ENCODE data around the gene ZNF710. TPM values are rescaled to one million over a fixed set of nuclear protein-coding genes. Genes with fewer than 3 reads are reported as not detected.

The ZNF710 gene
- total and polyA plus RNA-seq, 2 donors (not counting 3 experiments of a cell fraction or from before 2014, with no cell fraction given), result 8.9 to 32.4 TPM

GRCh38 chr15:90031231-90031791 is 30.2 kb downstream of the ZNF710 start:
- no peak overlapping the region for H3K4me2 ChIP-seq (ENCODE audit: insufficient read depth, low read length)
- no peaks in the 10 kb centered on the region for H3K36me3 ChIP-seq (ENCODE audit: control insufficient read depth in 2 of 2, extremely low read depth in 1 of 2, insufficient read depth in 2 of 2, low read length in 2 of 2)
- TF ChIP-seq MYC (IDR thresholded peaks at IDR 0.05; ENCODE audit: low read depth, low read length) (no peak), GATA2 (IDR thresholded peaks at IDR 0.05; ENCODE audit: insufficient read depth, insufficient read length, low read depth, low read length) (no peak), JUN (IDR thresholded peaks at IDR 0.05; ENCODE audit: borderline replicate concordance, insufficient read depth, insufficient read length, low read depth) (no peak), POLR2A (IDR thresholded peaks at IDR 0.05; ENCODE audit: low read depth, low read length) (no peak), FOS (IDR thresholded peaks at IDR 0.05; ENCODE audit: borderline replicate concordance, insufficient read depth, low read length) (no peak), EZH2 (IDR thresholded peaks at IDR 0.05; ENCODE audit: borderline replicate concordance, low read depth, low read length, severe bottlenecking) (no peak), POLR2AphosphoS5 (IDR thresholded peaks at IDR 0.05; ENCODE audit: insufficient read depth, low read depth, low read length) (no peak)
- TF ChIP-seq, protein P1, sequence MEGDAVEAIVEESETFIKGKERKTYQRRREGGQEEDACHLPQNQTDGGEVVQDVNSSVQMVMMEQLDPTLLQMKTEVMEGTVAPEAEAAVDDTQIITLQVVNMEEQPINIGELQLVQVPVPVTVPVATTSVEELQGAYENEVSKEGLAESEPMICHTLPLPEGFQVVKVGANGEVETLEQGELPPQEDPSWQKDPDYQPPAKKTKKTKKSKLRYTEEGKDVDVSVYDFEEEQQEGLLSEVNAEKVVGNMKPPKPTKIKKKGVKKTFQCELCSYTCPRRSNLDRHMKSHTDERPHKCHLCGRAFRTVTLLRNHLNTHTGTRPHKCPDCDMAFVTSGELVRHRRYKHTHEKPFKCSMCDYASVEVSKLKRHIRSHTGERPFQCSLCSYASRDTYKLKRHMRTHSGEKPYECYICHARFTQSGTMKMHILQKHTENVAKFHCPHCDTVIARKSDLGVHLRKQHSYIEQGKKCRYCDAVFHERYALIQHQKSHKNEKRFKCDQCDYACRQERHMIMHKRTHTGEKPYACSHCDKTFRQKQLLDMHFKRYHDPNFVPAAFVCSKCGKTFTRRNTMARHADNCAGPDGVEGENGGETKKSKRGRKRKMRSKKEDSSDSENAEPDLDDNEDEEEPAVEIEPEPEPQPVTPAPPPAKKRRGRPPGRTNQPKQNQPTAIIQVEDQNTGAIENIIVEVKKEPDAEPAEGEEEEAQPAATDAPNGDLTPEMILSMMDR (IDR thresholded peaks at IDR 0.05; ENCODE audit: extremely low read depth in 1 of 2, insufficient read depth in 1 of 2, low read depth in 1 of 2, low read length in 2 of 2), result no peak
- TF ChIP-seq, protein P2, sequence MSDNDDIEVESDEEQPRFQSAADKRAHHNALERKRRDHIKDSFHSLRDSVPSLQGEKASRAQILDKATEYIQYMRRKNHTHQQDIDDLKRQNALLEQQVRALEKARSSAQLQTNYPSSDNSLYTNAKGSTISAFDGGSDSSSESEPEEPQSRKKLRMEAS (IDR thresholded peaks at IDR 0.05; ENCODE audit: insufficient read depth, insufficient read length), result no peak
- DNase-seq (ENCODE audit: low read depth, low spot score) (no peak), FAIRE-seq (no peak)
- no peak overlapping the region for H3K27ac ChIP-seq (ENCODE audit: insufficient read depth, low read depth, low read length)
- BruUV-seq (replicated peaks), result no TSS peak
- ChIA-PET CTCF (interaction anchor here (1.1 to 1.6 kb wide), 4 partner anchors 11 to 137 kb away, joined by 3 to 7 read pairs (median 4); partner anchors contain the start of gene AP3S2), POLR2A (no interaction called here)
- H3K9me1 ChIP-seq (replicated peaks; ENCODE audit: control insufficient read depth, extremely low read depth, insufficient read depth, low read length), result no peaks in the 10 kb centered on the region
- H3K9me3 ChIP-seq (replicated peaks; ENCODE audit: control insufficient read depth, insufficient read depth, low read length), result no peaks in the 10 kb centered on the region
- H4K20me1 ChIP-seq (replicated peaks; ENCODE audit: control insufficient read depth, extremely low read depth, insufficient read depth, low read length), result no peaks in the 10 kb centered on the region
- peaks cover 31% of the 10 kb centered on the region for H3K4me1 ChIP-seq (ENCODE audit: control insufficient read depth, extremely low read depth, insufficient read depth, low read length)
- no peak overlapping the region for H3K4me3 ChIP-seq (replicated peaks in 1 of 3; ENCODE audit: insufficient read depth in 1 of 3, low read depth in 1 of 3, low read length in 3 of 3)
- peaks cover 23% of the 10 kb centered on the region for H3K79me2 ChIP-seq (ENCODE audit: control insufficient read depth, insufficient read depth, low read length)
- no peak overlapping the region for H3K9ac ChIP-seq (replicated peaks; ENCODE audit: extremely low read depth, insufficient read depth, low read length)
- intact Hi-C loops (cut with micrococcal nuclease), result no loop called here
- dilution Hi-C loops (cut with MboI; ENCODE audit: extremely low pct_ligation_motif_present, low sequenced_read_pairs), result no loop called here
- no peaks in the 10 kb centered on the region for H3K27me3 ChIP-seq (ENCODE audit: control insufficient read depth in 2 of 2, insufficient read depth in 2 of 2, low read length in 2 of 2)
- H2AFZ ChIP-seq (ENCODE audit: low read depth, low read length), result no peak overlapping the region
